HG03571 (cell line): ENCODE measurements around the gene EHBP1L1.

Experiments used
- ATAC-seq: cut with Tn5 transposase; IDR thresholded peaks from one replicate; pipeline ENCODE4 v1.9.1; 2021; ENCODE audit not compliant: unreplicated experiment

The EHBP1L1 gene

GRCh38 chr11:65592858-65593517 is 17.1 kb downstream of the EHBP1L1 start:
- ATAC-seq, result no peak

DNA sequence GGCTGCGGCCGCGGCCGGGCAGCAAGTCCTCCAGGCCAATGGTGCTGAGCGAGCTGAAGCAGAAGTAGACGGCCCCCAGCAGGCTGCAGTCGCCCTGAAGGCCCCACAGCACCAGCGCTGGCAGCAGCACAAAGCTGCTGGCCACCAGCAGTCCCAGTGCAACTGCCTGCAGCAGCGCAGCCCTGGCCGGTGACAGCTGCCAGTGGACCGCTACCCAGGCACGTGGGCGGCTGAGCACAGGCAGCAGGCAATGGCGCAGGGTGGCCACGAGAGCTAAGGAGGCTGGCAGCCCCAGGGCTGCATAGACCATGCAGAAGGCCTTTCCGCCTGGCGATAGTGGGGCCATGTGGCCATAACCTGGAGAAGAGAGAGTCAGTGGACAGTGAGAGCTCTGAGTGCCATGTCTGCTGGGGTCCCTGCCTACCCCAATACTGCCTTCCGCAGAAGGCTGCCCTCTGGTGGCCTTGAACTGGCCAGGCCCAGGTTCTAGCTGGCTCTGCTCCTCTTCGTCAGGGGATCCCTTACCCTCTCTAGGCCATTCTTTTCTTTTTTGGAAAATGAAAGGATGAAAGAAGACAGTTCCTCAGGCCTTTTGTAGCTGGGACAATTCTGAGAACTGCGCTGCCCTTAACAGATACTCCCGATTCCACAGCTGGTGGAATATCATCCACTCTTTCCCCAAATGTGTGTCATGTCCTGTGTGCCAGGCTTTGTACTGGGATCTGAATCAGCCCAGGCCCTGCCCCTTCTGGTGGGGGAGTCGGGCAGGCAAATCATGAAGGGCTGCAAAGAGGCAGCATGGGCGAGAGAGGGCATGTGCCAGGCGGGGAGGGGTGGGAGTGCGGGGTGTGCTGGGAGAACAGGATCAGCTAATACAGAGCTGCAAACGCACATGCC is 17.9 kb downstream of the EHBP1L1 start:
- ATAC-seq, result no peak

GRCh38 chr11:65595131-65595530 is 19.3 kb downstream of the EHBP1L1 start:
- no peak for ATAC-seq

DNA sequence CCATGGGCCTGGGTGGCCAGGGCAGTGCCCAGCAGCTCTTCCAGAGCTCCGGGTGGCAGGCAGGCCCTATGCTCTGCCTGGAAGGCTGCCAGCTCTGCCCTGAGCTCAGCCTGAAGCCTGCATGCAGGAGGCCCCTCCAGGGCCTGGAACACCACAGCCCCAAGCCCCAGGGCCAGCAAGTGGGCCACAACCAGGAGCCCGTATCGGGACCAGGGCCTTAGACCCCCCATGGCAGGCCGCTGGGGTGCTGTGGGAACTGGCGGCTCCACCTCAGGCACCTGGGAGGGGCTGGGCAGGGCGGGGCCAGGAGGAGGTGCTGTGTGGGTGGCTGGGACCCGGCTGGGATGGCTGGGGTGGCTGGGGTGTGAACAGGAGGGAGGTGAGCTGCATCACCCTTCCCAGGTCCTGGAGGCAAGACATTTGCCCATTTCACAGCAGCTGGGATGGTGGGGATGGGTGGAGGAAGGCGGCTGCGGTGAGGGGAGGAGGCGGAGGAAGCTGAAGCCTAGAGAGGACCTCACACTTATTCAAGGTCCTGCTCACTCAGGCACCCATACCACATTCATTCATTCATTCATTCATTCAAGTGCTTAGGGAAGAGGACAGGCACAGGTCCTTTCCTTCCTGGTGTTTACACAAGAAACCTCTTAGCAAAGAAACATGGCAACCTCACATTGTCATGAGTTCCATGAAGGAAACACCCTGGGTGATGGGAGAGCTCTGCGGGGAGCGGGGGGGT is 19.9 kb downstream of the EHBP1L1 start, which contains the start of gene KCNK7:
Gene KCNK7, minus strand, starts transcription at position 258 of the 739 bp plus-strand sequence. Its CDS starts 28 bp downstream, at position 230.
- no peak for ATAC-seq

DNA sequence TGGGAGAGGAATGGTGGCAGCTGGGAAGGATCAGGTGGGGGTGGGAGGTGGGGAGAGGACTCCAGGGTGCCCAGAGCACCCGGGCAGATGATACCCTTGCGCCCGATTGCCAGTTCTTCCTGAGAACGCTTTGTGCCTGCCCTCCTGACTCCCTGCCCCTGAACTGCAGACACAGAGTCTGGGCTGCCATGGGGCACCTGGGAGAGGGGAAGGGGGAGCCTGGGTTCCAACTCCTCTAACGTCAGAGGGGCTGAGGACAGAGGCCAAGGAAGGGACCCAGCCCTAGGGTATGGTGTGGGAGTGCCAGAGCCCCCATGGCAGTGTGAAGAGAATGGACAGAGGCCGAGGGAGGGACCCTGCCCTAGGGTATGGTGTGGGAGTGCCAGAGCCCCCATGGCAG is 20.7 kb downstream of the EHBP1L1 start:
- ATAC-seq, result no peak

GRCh38 chr11:65598258-65598699 is 22.4 kb downstream of the EHBP1L1 start:
- ATAC-seq, result no peak

DNA sequence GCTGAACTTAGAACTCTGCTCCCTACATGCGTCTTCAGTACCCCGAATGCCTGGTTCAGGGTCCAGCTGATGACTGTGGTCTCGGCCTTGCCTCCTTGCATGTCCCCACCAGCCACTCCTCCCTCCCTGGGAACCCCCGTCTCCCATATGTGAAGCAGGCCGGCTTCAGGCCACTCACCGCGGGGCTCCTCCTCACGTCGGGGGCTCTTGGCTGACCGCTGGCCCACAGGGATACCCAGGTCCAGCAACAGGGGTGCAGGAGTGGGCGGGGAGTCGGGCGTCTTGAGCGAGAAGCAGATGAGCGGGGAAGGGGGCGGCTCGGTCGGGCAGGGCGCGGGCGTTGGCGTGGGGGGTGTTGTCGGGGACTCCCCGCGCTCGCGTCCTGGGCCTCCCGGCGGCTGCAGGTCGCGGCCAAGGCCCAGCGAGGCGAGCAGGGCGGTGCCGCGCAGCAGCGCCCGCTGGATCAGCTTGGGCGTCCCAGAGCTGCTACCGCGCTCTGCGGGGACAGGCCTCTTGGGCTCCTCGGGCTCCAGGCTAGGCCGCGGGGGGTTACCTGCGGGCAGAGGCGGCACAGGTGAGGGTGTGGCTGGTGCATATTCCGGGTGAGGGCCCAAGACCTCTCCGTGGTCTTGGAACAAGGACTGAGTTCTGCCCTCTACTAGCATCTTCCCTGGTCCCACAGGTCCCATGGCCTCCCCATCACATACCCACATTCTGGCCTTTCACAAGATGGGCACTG is 23.5 kb downstream of the EHBP1L1 start:
- no peak for ATAC-seq

DNA sequence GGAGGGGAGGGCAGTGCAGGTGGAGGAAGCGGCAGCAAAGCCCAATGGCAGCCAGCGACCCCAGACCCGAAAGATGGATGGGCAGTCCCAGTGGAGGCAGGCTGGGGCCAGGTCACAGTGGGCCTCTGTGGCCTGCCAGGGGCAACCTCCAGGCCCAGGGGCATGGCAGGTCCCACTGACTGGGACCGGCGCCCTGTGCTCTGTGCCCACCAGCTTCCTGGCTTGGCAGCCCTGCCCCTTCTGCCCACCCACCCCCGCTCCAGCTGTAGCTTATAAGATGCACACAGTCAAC is 24.0 kb downstream of the EHBP1L1 start:
- no peak for ATAC-seq

DNA sequence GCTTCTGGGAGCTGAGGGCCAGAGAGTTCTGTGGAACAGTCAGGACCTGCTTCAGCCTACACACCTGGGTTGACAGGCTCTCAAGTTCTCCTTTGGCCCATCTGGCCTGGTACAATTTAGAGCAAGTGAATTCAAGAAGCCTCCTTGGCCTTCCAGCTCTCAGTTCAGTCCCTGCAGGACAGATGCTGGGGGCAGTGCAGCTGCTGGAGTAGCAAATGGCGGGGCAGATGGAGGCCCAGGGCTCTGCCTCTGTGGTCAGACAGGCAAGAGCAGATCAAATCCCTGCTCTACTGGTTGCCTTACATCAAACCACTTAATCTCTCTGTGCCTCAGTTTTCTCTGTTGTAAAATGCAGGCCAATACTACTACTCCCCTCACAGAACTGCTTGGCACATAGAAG is 28.4 kb downstream of the EHBP1L1 start:
- ATAC-seq, result no peak

DNA sequence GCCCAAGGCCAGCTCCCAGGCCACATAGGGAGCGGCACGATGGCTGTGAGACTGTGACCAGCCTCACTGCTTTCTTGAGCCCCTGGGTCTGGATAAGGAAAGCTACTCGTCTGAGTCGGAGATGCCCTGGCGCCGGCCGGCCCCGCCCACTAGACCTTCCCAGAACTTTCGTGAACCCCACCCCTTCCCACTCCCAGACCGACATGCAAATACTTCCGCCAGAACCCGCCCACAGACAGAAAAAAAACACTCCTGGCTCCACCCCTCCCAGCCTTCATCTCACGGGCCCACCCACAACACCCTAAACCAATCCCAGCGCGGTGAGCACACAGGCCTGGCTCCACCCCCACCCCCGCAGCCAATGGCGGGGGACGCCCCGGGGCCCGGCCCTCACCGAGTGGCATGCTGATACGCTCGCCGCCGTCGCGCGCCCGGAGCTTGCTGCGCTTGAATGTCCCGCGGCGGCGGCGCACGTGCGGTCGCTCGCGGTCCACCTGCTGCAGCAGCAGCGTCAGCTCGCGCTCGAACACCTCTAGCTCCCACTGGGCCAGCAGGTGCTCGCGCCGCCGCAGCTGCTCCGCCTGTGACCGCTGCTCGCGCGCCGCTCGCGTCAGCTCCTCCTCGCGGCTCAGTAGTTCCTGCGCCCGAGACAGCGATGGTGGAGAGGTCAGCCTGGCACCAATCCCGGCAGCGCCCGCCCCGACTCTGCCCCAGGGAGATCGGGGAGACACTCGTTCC is 31.2 kb downstream of the EHBP1L1 start:
- ATAC-seq, result no peak

GRCh38 chr11:65607614-65608426 is 32.0 kb downstream of the EHBP1L1 start:
- no peak for ATAC-seq

DNA sequence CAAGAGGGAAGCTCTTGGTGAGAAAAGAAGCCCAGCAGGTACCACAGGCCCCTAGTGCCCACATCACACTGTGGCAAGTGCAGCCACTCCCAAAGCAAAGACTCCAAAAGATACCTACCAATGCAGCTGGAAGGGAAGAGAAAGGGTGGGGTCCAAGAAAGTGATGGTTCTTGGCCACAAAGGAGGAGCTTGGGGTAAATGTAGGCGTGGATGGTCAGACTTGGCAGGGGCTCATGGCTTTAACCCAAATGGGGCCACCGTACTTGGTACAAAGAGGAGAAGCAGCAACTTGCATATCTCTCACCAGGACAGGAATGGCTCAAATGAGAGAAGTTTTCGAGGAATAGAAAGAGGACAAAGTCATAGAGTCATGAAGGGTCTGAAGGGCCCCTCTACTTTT is 33.4 kb downstream of the EHBP1L1 start:
- ATAC-seq, result no peak

DNA sequence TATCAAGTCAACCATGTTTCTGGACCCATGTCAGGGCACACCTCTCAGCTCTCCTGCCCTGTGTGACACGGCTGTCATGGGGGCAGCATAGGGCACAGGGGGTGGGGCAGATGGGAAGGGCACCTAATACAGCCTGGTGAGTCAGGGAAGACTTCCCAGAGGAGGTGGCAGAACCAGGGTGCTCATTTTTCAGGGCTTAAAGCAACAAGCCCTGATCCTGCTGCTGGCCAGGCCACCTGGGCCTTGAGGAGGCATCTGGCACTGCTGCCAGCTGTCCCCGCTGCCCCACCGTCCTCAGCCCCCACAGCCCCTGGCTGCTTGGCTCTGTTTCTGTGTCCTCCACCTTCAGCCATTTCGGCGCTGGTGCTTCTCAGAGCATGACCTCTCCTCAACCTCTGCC is 33.8 kb downstream of the EHBP1L1 start:
- no peak for ATAC-seq

DNA sequence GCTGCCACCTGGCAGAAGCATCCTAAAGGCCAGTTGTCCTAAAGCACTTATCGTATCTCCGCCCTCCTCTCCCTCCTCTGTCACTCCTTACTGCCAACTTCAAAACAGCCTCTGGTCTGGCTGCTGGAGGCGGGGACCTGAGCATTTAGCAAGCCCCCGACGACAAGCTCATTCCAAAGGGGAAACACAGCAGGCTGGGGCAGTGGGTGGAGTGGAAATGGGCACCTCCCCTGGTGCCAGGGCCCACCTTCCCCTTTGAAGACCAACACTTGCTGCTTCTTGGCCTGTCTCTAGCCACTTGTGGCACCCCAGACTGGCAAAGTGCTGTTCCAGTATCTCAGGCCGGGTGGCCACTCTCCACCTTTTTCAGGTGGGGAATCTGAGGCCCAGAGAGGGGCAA is 34.6 kb downstream of the EHBP1L1 start:
- no peak for ATAC-seq

- no peak for ATAC-seq
Measured at GRCh38 chr11:65611028-65611757, 35.3 kb downstream of the EHBP1L1 start.

- ATAC-seq, result no peak
Measured at GRCh38 chr11:65611758-65612603, 36.1 kb downstream of the EHBP1L1 start.

DNA sequence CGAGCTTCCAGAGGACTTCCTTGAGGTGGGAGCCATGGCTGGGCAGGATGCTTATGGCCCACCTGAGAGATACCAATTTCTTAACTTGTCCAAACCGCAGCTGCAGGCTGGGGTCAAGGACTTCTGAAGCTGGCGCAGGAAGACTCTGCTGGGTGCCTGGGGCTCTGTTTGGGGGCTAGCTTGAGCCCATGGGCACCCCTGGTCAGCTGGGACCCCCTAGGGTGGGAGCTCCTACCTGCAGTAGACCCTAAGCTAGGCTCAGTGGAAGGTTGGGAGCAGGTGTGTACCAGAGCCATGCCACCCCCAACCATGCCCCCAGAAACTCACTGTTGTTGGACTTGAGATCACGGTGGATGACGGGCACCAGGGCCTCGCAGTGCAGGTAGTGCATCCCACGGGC is 36.8 kb downstream of the EHBP1L1 start:
- no peak for ATAC-seq
